GM18873 (cell line): Measurements from ENCODE around the gene CCDC116.
"Not testable (repeated sequence)": the region's sequence is repeated elsewhere in the genome, so short reads cannot be mapped to it uniquely, and the experiment has no call there.

ENCODE experiments used
- ATAC-seq: cut with Tn5 transposase; IDR thresholded peaks from one replicate; pipeline ENCODE4 v1.9.1; 2021; ENCODE audit warnings: mild to moderate bottlenecking, moderate library complexity, moderate number of reproducible peaks; ENCODE audit not compliant: unreplicated experiment, low FRiP score

The CCDC116 gene

DNA sequence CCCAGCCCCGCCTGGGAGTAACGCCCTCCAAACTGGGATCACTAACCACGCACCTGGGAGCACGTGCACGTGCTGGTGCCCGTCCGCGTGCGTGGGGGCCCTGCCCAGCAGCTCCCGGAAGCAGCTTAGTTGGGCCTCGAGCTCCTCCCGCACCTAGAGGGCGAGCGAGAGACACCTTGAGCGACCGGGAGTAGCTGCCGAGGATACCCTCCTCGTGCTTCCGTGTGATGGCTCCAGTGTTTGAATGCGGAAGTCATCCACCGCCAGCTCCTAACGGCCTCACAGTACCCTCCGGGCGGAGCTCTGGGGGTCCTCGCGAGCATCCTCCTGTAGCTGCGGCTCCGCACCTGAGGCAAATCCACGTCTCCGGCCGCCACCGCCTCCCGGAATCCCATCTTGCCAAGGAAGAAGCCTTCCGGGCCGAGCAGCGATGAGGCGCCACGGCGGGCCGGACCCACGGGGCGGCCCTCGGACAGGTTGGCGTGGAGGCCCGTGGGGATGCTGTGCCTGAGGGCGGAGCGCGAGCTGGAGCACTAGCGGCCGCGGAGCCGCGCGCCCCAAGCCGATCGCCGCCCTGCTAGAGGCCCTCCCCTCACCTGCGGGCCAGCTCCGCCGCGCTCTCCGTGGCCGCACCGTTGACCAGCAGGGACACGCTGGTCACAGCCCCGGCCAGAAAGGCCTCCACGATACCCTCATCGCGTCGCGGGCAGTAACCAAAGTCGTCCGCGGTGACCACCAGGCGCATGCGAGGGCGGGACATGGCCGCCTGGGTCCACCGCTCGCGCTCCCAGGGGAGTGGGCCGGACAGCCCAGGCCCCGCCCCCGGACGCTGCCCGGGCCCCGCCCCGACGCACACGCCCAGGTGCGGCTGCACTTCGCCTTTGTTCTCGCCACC is 3.1 kb upstream of the CCDC116 start, which contains the start of gene YDJC:
YDJC (minus strand) TSS at position 768 of the 895 bp plus-strand sequence; CDS start at position 760, 8 bp downstream.
- ATAC-seq: peak; percentile 58

DNA sequence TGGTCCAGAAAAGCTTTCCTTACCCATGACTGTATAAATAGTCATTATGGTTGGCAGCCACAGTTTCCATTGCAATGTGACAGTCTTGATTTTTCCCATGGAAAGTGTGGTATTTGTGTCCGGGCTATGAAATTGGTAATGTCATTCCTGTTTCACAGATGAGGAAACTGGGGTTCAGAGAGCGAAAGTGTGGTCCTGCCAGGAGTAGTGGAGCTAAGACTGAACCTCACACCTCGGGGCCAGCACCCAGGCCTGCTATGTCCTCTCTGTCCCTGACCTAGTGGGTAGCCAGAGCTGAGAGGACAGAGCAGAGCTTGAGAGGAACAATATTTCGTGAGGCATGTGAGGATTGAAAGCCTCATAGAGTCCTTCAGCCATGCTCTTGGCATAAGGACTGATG is 1.5 kb upstream of the CCDC116 start:
- no peak for ATAC-seq

DNA sequence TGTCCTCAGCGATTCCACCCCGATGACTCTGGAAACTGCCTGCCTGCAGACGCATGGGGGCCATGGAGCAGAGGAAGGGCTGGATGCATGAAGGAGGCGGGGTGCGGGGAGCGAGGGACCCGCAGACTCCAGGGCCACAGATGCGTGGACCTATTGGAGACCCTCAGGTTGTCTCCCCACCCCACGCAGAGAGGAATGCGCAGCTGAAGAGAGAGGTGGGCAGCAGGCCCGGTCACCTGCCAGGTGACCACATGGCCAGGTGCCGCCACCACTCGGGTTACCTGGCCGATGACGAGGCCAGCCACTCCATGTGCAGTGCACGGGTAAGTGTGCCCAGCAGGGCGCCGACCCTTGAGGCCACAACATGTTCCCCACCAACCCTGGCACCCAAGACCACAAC is 371 bp downstream of the CCDC116 start:
- no peak for ATAC-seq

DNA sequence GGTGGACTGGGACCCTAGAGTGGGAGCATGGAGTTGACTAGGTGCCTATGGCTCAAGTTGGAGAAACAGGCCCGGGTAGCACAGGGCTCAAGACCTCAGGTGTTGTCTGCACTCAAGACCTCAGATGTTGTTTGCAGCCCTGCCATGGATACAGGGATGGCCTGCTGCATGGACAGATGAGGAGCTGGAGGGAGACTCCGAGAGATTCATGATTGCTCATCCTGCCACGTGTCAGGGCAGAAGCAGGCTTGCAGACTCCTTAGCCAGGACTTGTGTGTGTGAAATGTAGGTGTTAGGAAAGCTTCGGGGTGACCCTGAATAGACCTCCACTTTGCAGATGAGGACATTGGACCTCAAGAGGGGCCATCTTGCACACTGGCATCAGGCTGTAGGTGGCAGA is 921 bp downstream of the CCDC116 start:
- ATAC-seq: no peak

DNA sequence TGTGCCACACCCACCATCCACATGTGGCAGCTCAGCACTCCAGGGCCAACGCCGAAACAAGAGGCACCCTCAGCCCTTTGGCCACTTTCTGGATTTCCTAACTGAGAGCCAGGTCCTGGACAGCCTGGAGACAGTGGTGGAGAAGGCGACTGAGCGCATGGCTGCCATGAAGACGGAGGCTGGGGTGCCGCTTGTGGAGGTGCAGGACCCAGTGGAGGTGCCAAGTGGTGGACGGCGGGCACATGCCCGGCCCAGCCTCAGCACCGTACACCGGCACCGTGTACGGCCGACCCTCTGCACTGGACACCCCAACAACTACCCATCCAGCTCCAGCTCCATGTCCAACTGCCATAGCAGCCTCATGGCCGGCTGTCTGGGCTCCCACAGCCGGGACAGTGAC is 1.5 kb downstream of the CCDC116 start:
- ATAC-seq: no peak

DNA sequence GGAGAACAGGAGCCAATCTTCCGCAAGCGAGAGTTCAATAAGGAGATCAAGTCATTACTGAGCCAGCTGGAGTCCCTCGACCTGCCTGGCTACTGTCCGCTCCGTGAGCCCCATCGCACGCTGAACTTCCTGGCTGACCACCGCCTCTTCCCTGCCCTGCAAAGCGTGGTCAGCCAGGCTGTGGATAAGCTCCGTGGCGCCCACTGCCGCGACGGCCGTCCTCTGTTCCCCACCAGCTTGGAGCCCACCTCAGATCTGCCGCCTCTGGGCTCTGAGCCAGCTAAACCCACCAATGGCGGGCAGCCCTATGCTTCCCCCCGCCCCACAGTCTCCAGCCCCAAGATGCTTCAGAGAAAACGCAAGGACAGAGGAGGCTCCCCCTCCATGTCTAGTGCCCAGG is 2.3 kb downstream of the CCDC116 start:
- ATAC-seq: no peak

DNA sequence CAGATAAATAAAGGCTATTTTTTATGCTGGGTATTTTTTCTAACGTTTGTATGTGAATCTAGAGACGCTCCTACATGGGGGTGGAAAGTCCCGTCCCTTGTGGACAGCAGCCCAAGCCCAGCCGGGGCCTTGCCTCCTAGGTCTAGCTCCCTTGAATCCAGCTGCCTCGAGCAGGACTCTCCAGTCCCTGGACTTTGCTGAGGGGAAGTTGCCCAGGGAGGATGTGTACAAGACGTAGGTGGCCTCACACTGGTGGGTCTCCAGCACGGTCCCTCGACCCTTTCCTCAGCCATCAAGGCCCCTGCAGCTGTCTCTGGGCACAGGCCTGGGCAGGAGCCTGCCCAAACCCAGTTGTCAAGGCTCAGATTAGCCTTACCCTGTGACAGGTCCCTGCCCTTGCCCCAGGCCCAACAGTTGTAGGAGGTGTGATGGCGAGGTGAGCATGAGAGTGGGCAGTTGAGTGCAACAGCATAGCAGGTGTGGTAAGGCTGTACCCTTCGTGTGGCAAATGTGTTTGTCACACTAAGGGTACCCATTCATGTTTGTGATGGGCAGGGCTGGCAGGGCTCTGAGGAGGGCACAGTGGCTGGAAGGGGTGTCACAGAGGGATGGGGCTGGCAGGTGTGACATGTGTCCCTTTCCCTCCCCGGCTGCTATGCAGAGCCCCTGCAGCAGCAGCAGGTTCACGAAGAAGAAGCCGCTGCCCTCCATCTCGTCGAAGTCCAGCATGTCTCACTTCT is 3.4 kb downstream of the CCDC116 start:
- no peak for ATAC-seq

DNA sequence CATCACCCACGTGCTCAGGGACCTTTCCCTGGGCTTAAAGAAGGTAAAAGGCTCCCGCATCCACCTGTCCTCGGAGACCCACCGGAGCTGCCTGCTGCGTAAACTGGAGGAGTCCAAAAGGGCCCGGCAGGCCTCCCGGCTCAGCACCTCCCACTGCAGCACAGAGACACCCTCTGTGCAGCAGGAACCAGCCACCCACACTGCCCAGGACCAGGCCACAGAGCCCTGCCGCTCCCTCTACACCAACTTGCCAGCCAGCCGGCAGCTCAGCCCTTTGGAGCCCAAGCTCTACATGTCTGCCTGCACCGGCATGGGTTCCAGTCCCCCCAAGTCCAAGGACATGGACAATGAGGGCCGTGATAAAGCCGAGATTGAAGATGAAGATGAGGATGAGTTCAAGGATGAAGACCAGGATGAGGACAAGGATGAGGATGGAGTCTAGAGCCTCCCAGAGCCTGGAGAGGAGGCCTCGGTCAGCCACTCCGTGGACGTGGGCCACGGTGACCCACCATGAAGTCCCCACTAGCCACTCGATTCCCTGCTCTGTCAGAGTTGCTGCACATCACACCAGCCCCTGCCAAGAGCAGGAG is 4.2 kb downstream of the CCDC116 start:
- no peak for ATAC-seq

DNA sequence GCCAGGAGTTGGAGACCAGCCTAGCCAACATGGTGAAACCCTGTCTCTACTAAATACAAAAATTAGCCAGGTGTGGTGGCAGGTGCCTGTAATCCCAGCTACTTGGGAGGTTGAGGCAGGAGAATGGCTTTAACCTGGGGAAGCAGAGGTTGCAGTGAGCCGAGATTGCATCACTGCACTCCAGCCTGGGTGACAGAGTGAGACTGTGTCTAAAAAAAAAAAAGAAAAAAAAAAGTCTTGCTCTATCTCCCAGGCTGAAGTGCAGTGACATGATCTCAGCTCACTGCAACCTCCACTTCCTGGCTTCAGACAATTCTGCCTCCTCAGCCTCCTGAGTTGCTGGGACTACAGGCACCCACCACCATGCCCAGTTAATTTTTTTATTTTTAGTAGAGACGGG is 4.9 kb downstream of the CCDC116 start:
- ATAC-seq: not testable (repeated sequence)

DNA sequence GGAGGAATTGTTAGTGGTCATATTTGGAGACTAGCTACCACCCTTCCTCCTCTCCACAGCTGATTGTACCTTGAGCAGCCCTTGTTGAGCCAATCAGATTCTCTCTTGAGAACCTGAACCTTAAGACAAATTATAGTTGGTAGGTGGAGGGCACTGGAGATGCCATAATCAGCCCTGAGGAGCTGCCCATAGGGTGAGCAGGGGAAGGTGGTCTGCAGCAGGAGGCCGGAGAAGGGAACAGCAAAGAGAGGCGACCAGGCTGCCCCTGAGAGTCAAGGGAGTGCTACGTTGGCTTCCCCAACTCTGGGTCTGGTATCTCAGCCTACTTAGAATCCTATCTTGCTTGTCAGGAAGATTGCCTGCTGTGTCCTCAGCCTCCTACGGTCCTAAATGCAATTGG is 6.8 kb downstream of the CCDC116 start:
- ATAC-seq: no peak

DNA sequence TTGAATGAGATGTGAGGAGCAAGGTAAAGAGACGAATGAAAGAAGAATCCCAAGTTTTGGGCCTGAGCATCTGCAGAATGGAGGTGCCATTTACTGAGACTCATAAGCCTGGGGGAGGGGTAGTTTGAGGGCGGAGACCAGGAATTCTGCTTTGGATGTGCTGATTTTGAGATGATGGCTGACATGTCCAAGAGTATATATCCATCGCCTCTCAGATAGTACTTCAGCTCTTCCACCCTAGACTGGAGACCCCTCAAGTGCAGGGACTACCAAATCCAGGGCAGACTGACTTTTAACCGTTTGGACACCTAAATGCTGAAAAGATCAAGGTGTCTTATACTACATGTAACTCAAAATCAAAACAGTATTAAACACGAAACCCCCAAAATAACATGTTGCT is 8.2 kb downstream of the CCDC116 start:
- ATAC-seq: no peak

DNA sequence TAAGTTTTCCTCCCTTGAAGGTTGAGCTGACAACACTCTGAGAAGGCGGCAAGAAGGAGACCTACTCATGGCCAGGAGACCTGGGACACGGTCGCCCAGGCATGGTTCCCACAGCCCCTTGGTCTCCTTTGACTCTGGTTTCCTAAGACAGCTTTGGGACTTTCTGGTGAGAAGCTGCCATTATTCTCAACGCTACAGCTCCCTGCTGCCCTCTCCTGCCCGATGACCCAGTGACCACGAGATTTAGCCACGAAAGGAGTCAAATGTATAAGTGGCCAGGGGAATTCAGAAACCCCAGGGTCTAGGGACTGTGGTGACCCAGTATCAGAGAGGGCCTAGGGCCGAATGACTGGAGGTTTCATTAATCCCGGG is 8.8 kb downstream of the CCDC116 start:
- ATAC-seq: peak; percentile 3

DNA sequence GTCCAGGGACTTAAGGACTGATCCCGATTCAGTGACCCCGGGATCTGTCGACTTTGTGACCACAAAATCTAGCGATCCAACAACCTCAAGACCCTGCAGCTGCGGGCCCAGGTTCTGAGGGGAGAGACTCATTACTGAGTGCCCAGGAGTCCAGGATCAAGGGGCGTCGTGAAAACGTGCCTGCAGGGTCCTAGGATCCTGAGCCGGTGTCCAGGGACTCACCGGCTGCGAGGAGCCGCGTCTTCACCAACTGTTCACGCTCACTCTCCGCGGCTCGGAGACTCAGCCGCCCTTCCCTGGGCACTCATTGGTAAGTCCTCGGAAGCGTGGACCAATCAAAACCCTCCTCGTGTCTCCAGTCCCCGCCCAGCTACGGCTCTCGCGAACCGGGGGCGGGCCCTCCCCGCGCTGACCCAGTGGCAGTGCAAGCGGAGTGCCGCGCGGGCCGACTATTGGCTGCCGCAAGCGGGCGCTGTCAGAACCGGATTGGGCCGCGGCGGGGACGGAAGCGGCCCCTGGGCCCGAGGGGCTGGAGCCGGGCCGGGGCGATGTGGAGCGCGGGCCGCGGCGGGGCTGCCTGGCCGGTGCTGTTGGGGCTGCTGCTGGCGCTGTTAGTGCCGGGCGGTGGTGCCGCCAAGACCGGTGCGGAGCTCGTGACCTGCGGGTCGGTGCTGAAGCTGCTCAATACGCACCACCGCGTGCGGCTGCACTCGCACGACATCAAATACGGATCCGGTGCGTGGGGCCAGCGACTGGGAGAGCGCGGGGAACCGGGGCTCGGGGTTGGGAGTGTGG is 9.4 kb downstream of the CCDC116 start, which contains the start of gene SDF2L1:
SDF2L1 (plus strand) TSS at position 514 of the 795 bp plus-strand sequence; CDS start at position 549, 35 bp downstream.
- peak; percentile 82 for ATAC-seq

DNA sequence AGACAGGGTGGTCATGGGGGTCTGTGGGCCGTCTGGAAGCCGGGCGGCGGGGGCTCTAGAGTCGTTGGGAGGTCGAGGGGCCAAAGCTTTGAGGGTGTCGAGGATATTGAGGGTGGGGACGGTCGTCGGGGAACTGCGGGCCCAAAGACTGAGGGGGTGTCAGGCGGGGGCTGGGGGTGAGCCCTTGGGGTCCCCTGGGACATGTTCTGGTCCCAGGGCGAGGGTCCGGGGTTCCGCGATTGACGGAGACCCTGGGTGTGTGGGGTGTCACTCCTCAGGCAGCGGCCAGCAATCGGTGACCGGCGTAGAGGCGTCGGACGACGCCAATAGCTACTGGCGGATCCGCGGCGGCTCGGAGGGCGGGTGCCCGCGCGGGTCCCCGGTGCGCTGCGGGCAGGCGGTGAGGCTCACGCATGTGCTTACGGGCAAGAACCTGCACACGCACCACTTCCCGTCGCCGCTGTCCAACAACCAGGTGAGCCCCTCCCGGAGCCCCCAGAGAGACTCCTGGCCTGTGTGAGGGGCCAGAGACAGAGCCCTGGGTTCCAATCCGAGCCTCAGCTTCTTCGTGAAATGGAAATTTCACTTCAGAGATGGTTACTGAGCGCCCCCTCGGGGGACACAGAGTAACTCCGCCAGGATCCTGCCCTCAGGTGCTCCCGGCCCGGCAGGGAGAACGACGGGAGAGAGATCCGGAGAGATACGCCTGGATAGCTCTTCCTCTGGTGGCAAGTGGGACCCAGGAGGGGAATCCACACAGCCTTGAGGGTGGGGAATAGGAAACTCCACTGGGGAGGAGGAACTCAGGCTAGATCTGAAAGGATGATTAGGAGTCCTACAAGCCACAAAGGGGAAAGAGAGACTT is 10.3 kb downstream of the CCDC116 start:
- no peak for ATAC-seq

DNA sequence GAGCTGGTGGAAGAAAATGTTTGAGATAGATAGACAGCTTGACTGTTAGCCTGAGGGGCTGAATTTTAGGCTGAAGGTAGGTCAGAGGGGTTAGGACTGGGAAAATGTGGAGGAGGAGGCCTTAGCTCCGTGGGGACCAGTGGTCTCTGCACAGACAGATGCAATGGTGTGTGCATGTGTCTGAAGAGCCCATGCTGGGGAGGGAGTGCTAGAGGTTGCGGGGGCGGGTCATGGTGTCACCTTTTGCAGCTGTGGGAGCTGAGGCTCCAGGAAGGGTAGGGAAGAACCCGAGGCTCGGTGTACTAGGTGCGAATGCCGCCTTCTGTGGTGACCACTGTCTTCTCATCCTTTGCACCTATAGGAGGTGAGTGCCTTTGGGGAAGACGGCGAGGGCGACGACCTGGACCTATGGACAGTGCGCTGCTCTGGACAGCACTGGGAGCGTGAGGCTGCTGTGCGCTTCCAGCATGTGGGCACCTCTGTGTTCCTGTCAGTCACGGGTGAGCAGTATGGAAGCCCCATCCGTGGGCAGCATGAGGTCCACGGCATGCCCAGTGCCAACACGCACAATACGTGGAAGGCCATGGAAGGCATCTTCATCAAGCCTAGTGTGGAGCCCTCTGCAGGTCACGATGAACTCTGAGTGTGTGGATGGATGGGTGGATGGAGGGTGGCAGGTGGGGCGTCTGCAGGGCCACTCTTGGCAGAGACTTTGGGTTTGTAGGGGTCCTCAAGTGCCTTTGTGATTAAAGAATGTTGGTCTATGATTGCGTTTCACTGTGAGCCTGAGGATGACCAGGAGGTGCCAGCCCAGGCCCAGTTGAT is 11.2 kb downstream of the CCDC116 start:
- ATAC-seq: no peak

DNA sequence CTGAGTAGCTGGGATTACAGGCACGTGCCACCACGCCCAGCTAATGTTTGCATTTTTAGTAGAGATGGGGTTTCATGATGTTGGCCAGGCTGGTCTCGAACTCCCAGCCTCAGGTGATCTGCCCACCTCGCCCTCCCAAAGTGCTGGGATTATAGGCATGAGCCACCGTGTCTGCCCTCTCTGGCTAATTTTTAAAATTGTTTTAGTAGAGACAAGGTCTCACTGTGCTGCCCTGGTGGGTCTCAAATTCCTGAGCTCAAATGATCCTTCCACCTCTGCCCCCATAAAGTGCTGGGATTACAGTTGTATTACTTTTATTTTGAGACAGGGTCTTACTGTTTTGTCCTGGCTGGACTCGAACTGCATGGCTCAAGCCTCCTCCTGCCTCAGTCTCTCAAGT is 13.0 kb downstream of the CCDC116 start:
- not testable (repeated sequence) for ATAC-seq

DNA sequence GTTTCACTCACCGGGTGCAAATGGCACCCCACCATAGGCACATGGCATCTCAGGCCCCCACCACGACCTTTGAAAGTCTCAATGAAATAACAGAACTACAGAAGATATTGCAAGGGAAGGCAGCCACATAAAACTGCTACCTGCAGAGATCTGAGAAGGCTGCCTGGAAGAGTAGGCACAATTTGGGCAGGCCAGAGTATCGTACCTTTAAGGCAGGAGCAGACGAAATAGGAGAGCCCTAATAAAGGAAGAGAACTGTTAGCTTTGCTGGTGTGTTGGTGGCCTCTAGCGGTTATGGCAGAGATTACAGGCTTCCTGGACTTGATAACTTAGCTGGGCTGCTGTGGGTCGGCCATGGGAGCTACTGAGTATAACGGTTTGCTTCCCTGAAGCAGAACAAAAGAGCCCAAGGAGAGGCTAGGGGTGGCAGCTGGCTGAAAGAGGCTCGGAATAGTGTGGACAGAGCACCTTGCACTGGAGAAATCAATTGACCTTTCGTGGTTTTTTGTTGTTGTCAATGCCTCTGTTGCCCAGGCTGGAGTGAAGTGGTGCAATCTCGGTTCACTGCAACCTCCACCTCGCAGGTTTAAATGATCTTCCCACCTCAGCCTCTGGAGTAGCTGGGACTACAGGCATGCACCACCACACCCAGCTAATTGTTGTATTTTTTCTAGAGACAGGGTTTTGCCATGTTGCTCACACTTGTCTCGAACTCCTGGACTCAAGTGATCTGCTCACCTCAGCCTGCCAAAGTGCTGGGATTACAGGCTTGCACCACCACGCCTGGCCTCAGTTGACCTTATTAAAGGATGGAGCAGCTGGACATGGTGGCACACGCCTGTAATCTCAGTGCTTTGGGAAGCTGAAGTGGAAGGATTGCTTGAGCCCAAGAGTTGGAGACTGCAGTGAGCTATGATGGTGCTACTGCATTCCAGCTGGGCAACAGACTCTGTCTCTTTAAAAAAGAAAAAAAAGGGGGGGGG is 14.3 kb downstream of the CCDC116 start:
- no peak for ATAC-seq
